HCT116 (cell line): ENCODE data around the gene TEX10. TPM values are rescaled to one million over a fixed set of nuclear protein-coding genes. Genes with fewer than 3 reads are reported as not detected.

Experiments
- ATAC-seq: fragments of 200-7000 bp; cut with Tn5 transposase; 2 replicates; pipeline ENCODE4 v1.9.1; 2020; ENCODE audit warnings: mild to moderate bottlenecking, moderate library complexity
- BruUV-seq: library from RNA; stranded (reverse); fragments of 400-500 nt; replicated peaks from 2 replicates; lab custom pipeline; 2021; lab: Mats Ljungman, UMichigan
- CTCF ChIA-PET: fragments of 300-600 bp; sonication (Branson Sonifier 250); formaldehyde crosslinking; loops from one replicate; lab custom pipeline; 2021; ENCODE audit warnings: antibody characterized with exemption; lab: Charles Lee
- POLR2A ChIA-PET: fragments of 300-600, 350-600 bp; sonication (Branson Sonifier 250); formaldehyde crosslinking; loops from one replicate; lab custom pipeline; 2021; ENCODE audit warnings: antibody characterized with exemption; lab: Charles Lee
- RAD21 ChIA-PET, 2 experiments: fragments of 300-600 bp; sonication (Branson Sonifier 250); formaldehyde crosslinking; loops; one replicate each; lab custom pipeline; 2023; ENCODE audit warnings: low total read pairs in 2 of 2; ENCODE audit not compliant: uncharacterized antibody in 2 of 2, unreplicated experiment in 2 of 2, low non-redundant PET in 1 of 2; lab: Charles Lee
- DNase-seq: peaks from one replicate; pipeline ENCODE4 v3.0.0-alpha.2; 2010; ENCODE audit warnings: low read depth, low spot score
- H2AFZ ChIP-seq: fragments of 200-600 bp; shearing (Covaris generic), sonication (generic); 2 replicates; pipeline ENCODE4 v1.6.1; 2017; ENCODE audit warnings: low read depth, mixed run types, mixed read lengths, antibody characterized with exemption, low read length; ENCODE audit not compliant: poor library complexity, severe bottlenecking
- H3K27ac ChIP-seq: 2 replicates; pipeline ENCODE4 v1.5.1; 2012; ENCODE audit warnings: low read depth, low read length
- H3K27me3 ChIP-seq: fragments of 200-600 bp; sonication (generic); 2 replicates; pipeline ENCODE4 v1.6.1; 2016; ENCODE audit warnings: mixed run types, low read length, mixed read lengths; ENCODE audit not compliant: insufficient read depth
- H3K36me3 ChIP-seq, 2 experiments: fragments of 200-500 bp in 1 of 2; fragments of 200-600 bp in 1 of 2; sonication (Bioruptor generic) in 1 of 2; sonication (generic) in 1 of 2; 2 replicates each; pipeline versions ENCODE4 v1.5.1 to v1.6.1; 2014 to 2016; ENCODE audit warnings: low read length in 2 of 2, inconsistent platforms in 1 of 2, mixed read lengths in 1 of 2, mixed run types in 1 of 2; ENCODE audit not compliant: insufficient read depth in 2 of 2, control insufficient read depth in 1 of 2
- H3K4me1 ChIP-seq, 2 experiments: fragments of 200-600 bp in 1 of 2; sonication (generic) in 1 of 2; 2 replicates each; pipeline versions ENCODE4 v1.5.1 to v1.6.1; 2012 to 2017; ENCODE audit warnings: low read length in 2 of 2, inconsistent platforms in 1 of 2, mild to moderate bottlenecking in 1 of 2, mixed read lengths in 1 of 2, mixed run types in 1 of 2, moderate library complexity in 1 of 2; ENCODE audit not compliant: insufficient read depth in 2 of 2, control insufficient read depth in 1 of 2
- H3K4me2 ChIP-seq: fragments of 200-600 bp; sonication (generic); 2 replicates; pipeline ENCODE4 v1.6.1; 2017; ENCODE audit warnings: mixed run types, low read length, mixed read lengths
- H3K4me3 ChIP-seq, 2 experiments: fragments of 200-600 bp in 1 of 2; sonication (generic) in 1 of 2; replicated peaks in 1 of 2; 2 replicates each; pipeline ENCODE4 v1.5.1; 2011 to 2016; ENCODE audit warnings: low read length in 2 of 2, control low read depth in 1 of 2, low read depth in 1 of 2, mild to moderate bottlenecking in 1 of 2, mixed read lengths in 1 of 2, mixed run types in 1 of 2
- H3K79me2 ChIP-seq: fragments of 200-600 bp; sonication (generic); 2 replicates; pipeline ENCODE4 v1.6.1; 2017; ENCODE audit warnings: mild to moderate bottlenecking, mixed run types, low read length, moderate library complexity, mixed read lengths; ENCODE audit not compliant: insufficient read depth
- H3K9ac ChIP-seq: fragments of 200-600 bp; sonication (generic); 2 replicates; pipeline ENCODE4 v1.6.1; 2016; ENCODE audit warnings: low read length, mixed read lengths
- H3K9me2 ChIP-seq: fragments of 200-600 bp; sonication (generic), shearing (Covaris generic); 2 replicates; pipeline ENCODE4 v1.6.1; 2017; ENCODE audit warnings: mixed run types, mild to moderate bottlenecking, moderate library complexity; ENCODE audit not compliant: insufficient read depth
- H3K9me3 ChIP-seq, 2 experiments: fragments of 200-500 bp in 1 of 2; fragments of 200-600 bp in 1 of 2; sonication (Bioruptor generic) in 1 of 2; sonication (generic) in 1 of 2; 2 replicates each; pipeline ENCODE4 v1.6.1; 2014 to 2017; ENCODE audit warnings: low read length in 2 of 2, mixed read lengths in 2 of 2, inconsistent platforms in 1 of 2, low read depth in 1 of 2, mild to moderate bottlenecking in 1 of 2, mixed run types in 1 of 2, moderate library complexity in 1 of 2; ENCODE audit not compliant: control insufficient read depth in 1 of 2, insufficient read depth in 1 of 2
- H4K20me1 ChIP-seq: fragments of 200-600 bp; sonication (generic), shearing (Covaris generic); 2 replicates; pipeline ENCODE4 v1.6.1; 2017; ENCODE audit warnings: mixed run types, mild to moderate bottlenecking, moderate library complexity; ENCODE audit not compliant: insufficient read depth
- ATF3 ChIP-seq: IDR thresholded peaks from 2 replicates; pipeline ENCODE4 v1.6.1; 2012
- CBX3 ChIP-seq: IDR thresholded peaks from 2 replicates; pipeline ENCODE4 v1.6.1; 2012; ENCODE audit warnings: low read depth
- CEBPB ChIP-seq: IDR thresholded peaks from 2 replicates; pipeline ENCODE4 v1.6.1; 2012; ENCODE audit warnings: low read depth
- EGR1 ChIP-seq: IDR thresholded peaks from 2 replicates; pipeline ENCODE4 v1.6.1; 2012; ENCODE audit warnings: low read depth
- FOSL1 ChIP-seq: IDR thresholded peaks from 2 replicates; pipeline ENCODE4 v1.6.1; 2012; ENCODE audit warnings: low read depth
- JUND ChIP-seq: IDR thresholded peaks from 2 replicates; pipeline ENCODE4 v1.6.1; 2012
- POLR2A ChIP-seq: IDR thresholded peaks from 2 replicates; pipeline ENCODE4 v1.7.0; 2011; ENCODE audit warnings: borderline replicate concordance; ENCODE audit not compliant: insufficient read depth, insufficient read length; ENCODE audit errors: extremely low read depth
- POLR2AphosphoS5 ChIP-seq: IDR thresholded peaks from 2 replicates; pipeline ENCODE4 v1.6.1; 2011; ENCODE audit warnings: mild to moderate bottlenecking, low read depth, low read length, moderate library complexity
- REST ChIP-seq: IDR thresholded peaks from 2 replicates; pipeline ENCODE4 v1.6.1; 2012; ENCODE audit warnings: low read depth
- SIN3A ChIP-seq: IDR thresholded peaks from 2 replicates; pipeline ENCODE4 v1.6.1; 2012; ENCODE audit warnings: low read depth
- SP1 ChIP-seq: IDR thresholded peaks from 2 replicates; pipeline ENCODE4 v1.6.1; 2012; ENCODE audit warnings: low read depth
- SRF ChIP-seq: IDR thresholded peaks from 2 replicates; pipeline ENCODE4 v1.6.1; 2012; ENCODE audit warnings: low read depth
- TCF7L2 ChIP-seq: IDR thresholded peaks from 2 replicates; pipeline ENCODE4 v1.7.0; 2011; ENCODE audit warnings: borderline replicate concordance, inconsistent platforms; ENCODE audit not compliant: insufficient read depth, insufficient read length; ENCODE audit errors: extremely low read depth
- YY1 ChIP-seq: IDR thresholded peaks from 2 replicates; pipeline ENCODE4 v1.6.1; 2011; ENCODE audit warnings: low read length, low read depth, moderate library complexity, mild to moderate bottlenecking; ENCODE audit not compliant: insufficient replicate concordance; ENCODE audit errors: extremely low read depth
- ZFX ChIP-seq: fragments of 450-650 bp; IDR thresholded peaks from 2 replicates; pipeline ENCODE4 v1.6.1; 2017
- intact Hi-C: fragments of 100-400 bp; cut with micrococcal nuclease; formaldehyde crosslinking; loops from 2 replicates; pipeline ENCODE4 v1.10.0; 2022
- total RNA-seq: library from RNA; stranded (reverse); gene quantifications from one replicate; pipeline ENCODE4 v1.2.1, GENCODE V29; 2021; ENCODE audit not compliant: unreplicated experiment
- TF ChIP-seq, protein P1 (sequence below), 3 experiments: fragments of 200-600 bp in 1 of 3; sonication (generic) in 1 of 3; IDR thresholded peaks in 2 of 3; conservative IDR thresholded peaks in 1 of 3; 2 replicates each; pipeline ENCODE4 v1.5.1; 2012 to 2017; ENCODE audit warnings: low read depth in 2 of 3, low read length in 2 of 3, antibody characterized with exemption in 1 of 3, borderline replicate concordance in 1 of 3, control low read depth in 1 of 3, mild to moderate bottlenecking in 1 of 3, mixed read lengths in 1 of 3, mixed run types in 1 of 3, moderate library complexity in 1 of 3; ENCODE audit not compliant: insufficient read depth in 1 of 3
- TF ChIP-seq, protein P2 (sequence below): IDR thresholded peaks from 2 replicates; pipeline ENCODE4 v1.6.1; 2012

The TEX10 gene
- total RNA-seq, 1 experiment from 2014 or later: 53.0 TPM

DNA sequence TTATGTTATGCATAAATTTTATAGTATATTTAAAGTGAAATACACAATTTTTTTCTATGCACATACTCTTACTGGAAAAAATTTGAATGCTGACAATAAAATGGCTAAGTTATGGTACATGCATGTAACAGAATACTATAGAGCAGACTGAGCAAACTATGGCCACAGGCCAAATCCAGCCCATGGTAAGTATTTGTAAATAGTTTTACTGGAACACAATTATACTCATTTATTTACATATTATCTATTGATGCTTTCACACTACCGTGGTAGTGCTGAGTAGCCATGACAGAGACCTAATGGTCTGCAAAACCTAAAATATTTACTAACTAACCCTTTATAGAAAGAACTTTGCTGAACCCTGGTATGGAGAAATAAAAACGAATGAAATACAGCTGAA is 45.7 kb downstream of the TEX10 start:
- Histone ChIP-seq H3K27me3 (no peaks in the 10 kb centered on the region), H4K20me1 (peaks cover 6% of the 10 kb centered on the region; the same call in 1 of the 2 replicates), H3K4me1 (no peaks in the 10 kb centered on the region), H3K27ac (no peak overlapping the region), H2AFZ (no peak overlapping the region), H3K36me3 (peaks cover 6 to 38% of the 10 kb centered on the region in 2 experiments), H3K9me3 (no peaks in the 10 kb centered on the region), H3K9me2 (no peaks in the 10 kb centered on the region), H3K4me2 (no peak overlapping the region), H3K79me2 (peaks cover 86% of the 10 kb centered on the region), H3K9ac (no peak overlapping the region), H3K4me3 (no peak overlapping the region)
- no peak for ATAC-seq
- no peak for DNase-seq
- no TSS peak for BruUV-seq
- POLR2A ChIA-PET: no interaction called here
- CTCF ChIA-PET: interaction anchor here (1.3 kb wide), 1 partner anchor 18 kb away, joined by 4 read pairs; no protein-coding TSS in a partner anchor
- intact Hi-C loops: no loop called here
- TF ChIP-seq CEBPB (no peak), SP1 (no peak), CBX3 (no peak), EGR1 (no peak), YY1 (no peak)
- RAD21 ChIA-PET: no interaction called here

DNA sequence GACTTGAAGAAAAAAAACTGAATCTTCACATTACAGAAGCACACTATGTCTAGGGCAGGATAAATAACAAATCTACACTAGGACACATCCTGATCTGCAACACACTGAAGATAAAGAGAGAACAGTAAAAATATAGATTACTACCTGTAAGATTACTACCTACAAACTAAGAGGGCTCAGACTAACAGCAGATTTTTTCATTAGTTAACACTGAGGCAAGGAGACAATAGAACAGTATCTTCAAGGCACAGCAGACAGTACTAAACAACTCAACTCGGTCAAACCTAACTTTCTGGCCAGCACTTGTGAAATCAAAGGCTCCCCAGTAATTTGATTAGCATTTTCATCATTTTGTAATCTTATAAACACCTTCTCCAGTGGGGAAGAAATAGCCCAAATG is 46.5 kb downstream of the TEX10 start:
- ChIA-PET RAD21 (no interaction called here), POLR2A (no interaction called here), CTCF (interaction anchor here (1.1 kb wide), 1 partner anchor 18 kb away, joined by 6 read pairs; no protein-coding TSS in a partner anchor)
- Histone ChIP-seq H3K79me2 (peaks cover 81% of the 10 kb centered on the region), H2AFZ (no peak overlapping the region), H3K36me3 (peaks cover 10 to 46% of the 10 kb centered on the region in 2 experiments), H3K4me3 (no peak overlapping the region), H3K4me2 (no peak overlapping the region), H3K9me3 (no peaks in the 10 kb centered on the region), H3K4me1 (no peaks in the 10 kb centered on the region), H3K27ac (no peak overlapping the region), H4K20me1 (peaks cover 6% of the 10 kb centered on the region; the same call in 1 of the 2 replicates), H3K9ac (no peak overlapping the region), H3K27me3 (no peaks in the 10 kb centered on the region), H3K9me2 (no peaks in the 10 kb centered on the region)
- DNase-seq (no peak), ATAC-seq (no peak)
- intact Hi-C loops: no loop called here
- no TSS peak for BruUV-seq
- TF ChIP-seq CBX3 (no peak), ZFX (no peak), REST (no peak), EGR1 (no peak), POLR2A (no peak), TCF7L2 (no peak), POLR2AphosphoS5 (no peak), FOSL1 (no peak), ATF3 (no peak), SRF (no peak), SIN3A (no peak), JUND (no peak)
- TF ChIP-seq, protein P1, sequence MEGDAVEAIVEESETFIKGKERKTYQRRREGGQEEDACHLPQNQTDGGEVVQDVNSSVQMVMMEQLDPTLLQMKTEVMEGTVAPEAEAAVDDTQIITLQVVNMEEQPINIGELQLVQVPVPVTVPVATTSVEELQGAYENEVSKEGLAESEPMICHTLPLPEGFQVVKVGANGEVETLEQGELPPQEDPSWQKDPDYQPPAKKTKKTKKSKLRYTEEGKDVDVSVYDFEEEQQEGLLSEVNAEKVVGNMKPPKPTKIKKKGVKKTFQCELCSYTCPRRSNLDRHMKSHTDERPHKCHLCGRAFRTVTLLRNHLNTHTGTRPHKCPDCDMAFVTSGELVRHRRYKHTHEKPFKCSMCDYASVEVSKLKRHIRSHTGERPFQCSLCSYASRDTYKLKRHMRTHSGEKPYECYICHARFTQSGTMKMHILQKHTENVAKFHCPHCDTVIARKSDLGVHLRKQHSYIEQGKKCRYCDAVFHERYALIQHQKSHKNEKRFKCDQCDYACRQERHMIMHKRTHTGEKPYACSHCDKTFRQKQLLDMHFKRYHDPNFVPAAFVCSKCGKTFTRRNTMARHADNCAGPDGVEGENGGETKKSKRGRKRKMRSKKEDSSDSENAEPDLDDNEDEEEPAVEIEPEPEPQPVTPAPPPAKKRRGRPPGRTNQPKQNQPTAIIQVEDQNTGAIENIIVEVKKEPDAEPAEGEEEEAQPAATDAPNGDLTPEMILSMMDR (IDR thresholded peaks at IDR 0.05 in 2 of 3, conservative IDR thresholded peaks at IDR 0.05 in 1 of 3; ENCODE audit: borderline replicate concordance in 1 of 3, insufficient read depth in 1 of 3, low read depth in 2 of 3, low read length in 2 of 3): no peak
- TF ChIP-seq, protein P2, sequence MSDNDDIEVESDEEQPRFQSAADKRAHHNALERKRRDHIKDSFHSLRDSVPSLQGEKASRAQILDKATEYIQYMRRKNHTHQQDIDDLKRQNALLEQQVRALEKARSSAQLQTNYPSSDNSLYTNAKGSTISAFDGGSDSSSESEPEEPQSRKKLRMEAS: no peak
